C4-2B (cell line): Measurements from ENCODE around the gene ANKFY1.

Experiments
- CTCF ChIP-seq: fragments of 450-650 bp; conservative IDR thresholded peaks from 2 replicates; pipeline ENCODE4 v1.5.1; 2017; ENCODE audit warnings: mild to moderate bottlenecking
- ZFX ChIP-seq: fragments of 450-650 bp; IDR thresholded peaks from 2 replicates; pipeline ENCODE4 v1.6.1; 2017

GRCh38 chr17:4143563-4144421 is 120.0 kb downstream of the ANKFY1 start:
- TF ChIP-seq CTCF (no peak), ZFX (peak; percentile 95)
